ENCODE data around the gene FAM168A. TPM values are rescaled to one million over a fixed set of nuclear protein-coding genes. Genes with fewer than 3 reads are reported as not detected.

The FAM168A gene
- total and polyA plus RNA-seq, 10 of the 15 experiments (the other 5 are each of a cell fraction or from before 2014, with no cell fraction given): 1.7 to 20.0 (median 10.0) TPM

- POLR2A ChIA-PET: interaction anchor here (0.5 kb wide), 1 partner anchor 60 kb away, joined by 4 read pairs; no protein-coding TSS in a partner anchor
- TF ChIP-seq ZNF622 (IDR thresholded peaks at IDR 0.05) (no peak), ATF3 (IDR thresholded peaks at IDR 0.05; ENCODE audit: borderline replicate concordance, extremely low read depth, low read depth, low read length) (no peak), YY1 (IDR thresholded peaks at IDR 0.05; ENCODE audit: low read depth, low read length) (no peak), PML (IDR thresholded peaks at IDR 0.05; ENCODE audit: low read length) (no peak), POLR2AphosphoS5 (IDR thresholded peaks at IDR 0.05; ENCODE audit: low read length) (no peak), MAX (IDR thresholded peaks at IDR 0.05; ENCODE audit: low read depth, low read length) (no peak), BACH1 (IDR thresholded peaks at IDR 0.05; ENCODE audit: borderline replicate concordance) (no peak), IRF5 (IDR thresholded peaks at IDR 0.05; ENCODE audit: borderline replicate concordance) (no peak), CHD4 (IDR thresholded peaks at IDR 0.05) (no peak), HDAC6 (IDR thresholded peaks at IDR 0.05; ENCODE audit: unreplicated experiment) (no peak), CEBPB (IDR thresholded peaks at IDR 0.05; ENCODE audit: borderline replicate concordance in 1 of 2, low read depth in 2 of 2, low read length in 2 of 2) (no peak), SMAD1 (IDR thresholded peaks at IDR 0.05; ENCODE audit: low read depth, partially characterized antibody) (no peak), BCL11A (IDR thresholded peaks at IDR 0.05; ENCODE audit: low read depth, low read length) (no peak), ZBTB40 (IDR thresholded peaks at IDR 0.05; ENCODE audit: borderline replicate concordance) (no peak), ATF7 (IDR thresholded peaks at IDR 0.05; ENCODE audit: low read depth) (no peak), KLF5 (IDR thresholded peaks at IDR 0.05; ENCODE audit: partially characterized antibody) (no peak)
Observed at GRCh38 chr11:73356979-73357860, 240.7 kb downstream of the FAM168A start.

More at GRCh38 chr11:73356979-73357860, 240.7 kb downstream of the FAM168A start:
- no peaks in the 10 kb centered on the region for H3K4me1 ChIP-seq (ENCODE audit: control insufficient read depth, insufficient read depth, low read length)
- WGBS (ENCODE audit: insufficient coverage, insufficient replicate concordance, low lambda C conversion rate, missing lambda C conversion rate): 73% methylated on average over 22 of the region's 22 CpGs
- H3K27me3 ChIP-seq (replicated peaks in 1 of 2; ENCODE audit: control insufficient read depth in 2 of 2, insufficient read depth in 2 of 2, low read length in 1 of 2): no peaks in the 10 kb centered on the region
- in situ Hi-C loops (cut with MboI) (no loop called here), intact Hi-C loops (cut with micrococcal nuclease; ENCODE audit: unreplicated experiment) (no loop called here)
- H4K20me1 ChIP-seq (ENCODE audit: control insufficient read depth, insufficient read depth): no peaks in the 10 kb centered on the region
- no TSS peak for BruUV-seq (replicated peaks)
- no peak overlapping the region for H2AFZ ChIP-seq (ENCODE audit: control insufficient read depth, low read depth, low read length)
- RAD21 ChIA-PET (ENCODE audit: unreplicated experiment): interaction anchor here (0.9 kb wide), 1 partner anchor 269 kb away, joined by 4 read pairs; no protein-coding TSS in a partner anchor
- FAIRE-seq: no peak
- ATAC-seq: no peak
- H3K79me2 ChIP-seq (ENCODE audit: control insufficient read depth, insufficient read depth, low read length): no peaks in the 10 kb centered on the region
- H3K9me3 ChIP-seq (replicated peaks; ENCODE audit: control insufficient read depth, insufficient read depth, low read length): no peaks in the 10 kb centered on the region
- H3K27ac ChIP-seq (ENCODE audit: control insufficient read depth, insufficient read depth): no peak overlapping the region
- H3K9ac ChIP-seq (ENCODE audit: control insufficient read depth, insufficient read depth, low read length): no peak overlapping the region
- peaks cover 0 to 4% of the 10 kb centered on the region in 2 experiments; a peak in 2 of 4 replicates for H3K36me3 ChIP-seq (ENCODE audit: control insufficient read depth in 2 of 2, insufficient read depth in 2 of 2, low read length in 1 of 2)
- H3K4me2 ChIP-seq (ENCODE audit: control insufficient read depth, insufficient read depth): no peak overlapping the region
- SMC1A ChIA-PET (ENCODE audit: uncharacterized antibody, unreplicated experiment): no interaction called here
- H3K4me3 ChIP-seq: no peak overlapping the region
- DNase-seq (ENCODE audit: low read depth, low spot score): no peak
- CTCF ChIA-PET: interaction anchor here (1.1 to 15.3 kb wide), 5 partner anchors 10 to 303 kb away, joined by 3 to 400 read pairs (median 5); no protein-coding TSS in a partner anchor
